Thyroid gland (tissue), 4 donors: Measurements from ENCODE around the gene DENND1A.

Experiments
- POLR2A ChIP-seq, 2 donors: fragments of 450-650 bp; IDR thresholded peaks; one replicate each; pipeline ENCODE4 v1.6.1; 2017; ENCODE audit warnings: antibody characterized with exemption in 2 of 2, mild to moderate bottlenecking in 2 of 2, moderate library complexity in 1 of 2
- TF ChIP-seq, protein P1 (sequence below), 6 experiments: fragments of 200-600 bp in 3 of 6; fragments of 450-650 bp in 3 of 6; sonication (generic) in 3 of 6; IDR thresholded peaks; one replicate each; pipeline ENCODE4 v1.5.1; 2016 to 2019; ENCODE audit warnings: antibody characterized with exemption in 6 of 6, mild to moderate bottlenecking in 2 of 6, inconsistent platforms in 1 of 6, moderate library complexity in 1 of 6

DNA sequence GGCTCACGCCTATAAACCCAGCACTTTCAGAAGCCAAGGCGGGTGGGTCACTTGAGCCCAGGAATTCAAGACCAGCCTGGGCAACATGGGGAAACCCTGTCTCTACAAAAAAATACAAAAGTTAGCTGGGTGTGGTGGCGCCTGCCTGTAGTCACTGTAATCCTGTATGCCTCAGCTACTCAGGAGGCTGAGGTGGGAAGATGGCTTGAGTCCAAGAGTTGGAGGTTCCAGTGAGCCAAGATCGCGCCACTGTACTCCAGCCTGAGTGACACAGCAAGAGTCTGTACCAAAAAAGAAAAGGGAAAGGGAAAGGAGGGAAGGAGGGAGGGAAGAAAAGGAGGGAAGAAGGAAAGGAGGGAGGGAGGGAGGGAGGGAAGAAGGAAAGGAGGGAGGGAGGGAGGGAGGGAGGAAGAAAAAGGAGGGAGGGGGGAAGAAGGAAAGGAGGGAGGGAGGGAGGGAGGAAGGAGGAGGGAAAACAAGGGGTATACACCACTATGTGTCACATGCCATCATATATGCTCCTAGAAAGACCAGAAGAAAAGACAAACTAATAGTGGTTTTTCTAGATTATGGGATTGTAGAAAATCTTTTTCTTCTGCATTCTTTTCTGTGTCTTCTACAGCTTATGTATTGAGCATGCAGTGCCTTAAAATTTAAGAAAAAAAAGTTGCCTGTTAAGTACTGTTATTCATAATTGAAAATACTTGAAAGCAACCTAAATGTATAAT is 240.1 kb downstream of the DENND1A start:
- TF ChIP-seq, protein P1, sequence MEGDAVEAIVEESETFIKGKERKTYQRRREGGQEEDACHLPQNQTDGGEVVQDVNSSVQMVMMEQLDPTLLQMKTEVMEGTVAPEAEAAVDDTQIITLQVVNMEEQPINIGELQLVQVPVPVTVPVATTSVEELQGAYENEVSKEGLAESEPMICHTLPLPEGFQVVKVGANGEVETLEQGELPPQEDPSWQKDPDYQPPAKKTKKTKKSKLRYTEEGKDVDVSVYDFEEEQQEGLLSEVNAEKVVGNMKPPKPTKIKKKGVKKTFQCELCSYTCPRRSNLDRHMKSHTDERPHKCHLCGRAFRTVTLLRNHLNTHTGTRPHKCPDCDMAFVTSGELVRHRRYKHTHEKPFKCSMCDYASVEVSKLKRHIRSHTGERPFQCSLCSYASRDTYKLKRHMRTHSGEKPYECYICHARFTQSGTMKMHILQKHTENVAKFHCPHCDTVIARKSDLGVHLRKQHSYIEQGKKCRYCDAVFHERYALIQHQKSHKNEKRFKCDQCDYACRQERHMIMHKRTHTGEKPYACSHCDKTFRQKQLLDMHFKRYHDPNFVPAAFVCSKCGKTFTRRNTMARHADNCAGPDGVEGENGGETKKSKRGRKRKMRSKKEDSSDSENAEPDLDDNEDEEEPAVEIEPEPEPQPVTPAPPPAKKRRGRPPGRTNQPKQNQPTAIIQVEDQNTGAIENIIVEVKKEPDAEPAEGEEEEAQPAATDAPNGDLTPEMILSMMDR (IDR thresholded peaks at IDR 0.05) = no peak
- no peak for TF ChIP-seq POLR2A (IDR thresholded peaks at IDR 0.05)
